GM21723 (cell line): ENCODE data around the gene SMC6.

Experiments used
- ATAC-seq: cut with Tn5 transposase; IDR thresholded peaks from one replicate; pipeline ENCODE4 v1.9.1; 2021; ENCODE audit warnings: mild to moderate bottlenecking, moderate library complexity; ENCODE audit not compliant: unreplicated experiment

The SMC6 gene

GRCh38 chr2:17768894-17769293, 15.3 kb upstream of the SMC6 start:
- no peak for ATAC-seq

- no peak for ATAC-seq
Measured at GRCh38 chr2:17765398-17765797, 11.8 kb upstream of the SMC6 start.

- no peak for ATAC-seq
Measured at GRCh38 chr2:17763641-17764333, 10.2 kb upstream of the SMC6 start.

GRCh38 chr2:17762451-17762850, 8.8 kb upstream of the SMC6 start:
- no peak for ATAC-seq

GRCh38 chr2:17759805-17760204, 6.2 kb upstream of the SMC6 start:
- no peak for ATAC-seq

- no peak for ATAC-seq
Measured at GRCh38 chr2:17758118-17758517, 4.5 kb upstream of the SMC6 start.

- ATAC-seq = no peak
Measured at GRCh38 chr2:17757321-17757720, 3.7 kb upstream of the SMC6 start.

- ATAC-seq = no peak
Measured at GRCh38 chr2:17756668-17757067, 3.1 kb upstream of the SMC6 start.

- no peak for ATAC-seq
Measured at GRCh38 chr2:17754773-17755425, 1.3 kb upstream of the SMC6 start.

- ATAC-seq = peak; percentile 34
Measured at GRCh38 chr2:17752892-17753802, 463 bp downstream of the SMC6 start.

GRCh38 chr2:17752246-17752645, 1.4 kb downstream of the SMC6 start:
- ATAC-seq = peak; percentile 25

- ATAC-seq = peak; percentile 31
Measured at GRCh38 chr2:17749753-17750438, 3.7 kb downstream of the SMC6 start.

- no peak for ATAC-seq
Measured at GRCh38 chr2:17748745-17749144, 4.9 kb downstream of the SMC6 start.

- ATAC-seq = no peak
Measured at GRCh38 chr2:17747684-17748452, 5.7 kb downstream of the SMC6 start.

GRCh38 chr2:17740203-17740602, 13.4 kb downstream of the SMC6 start:
- no peak for ATAC-seq

- no peak for ATAC-seq
Measured at GRCh38 chr2:17736989-17737388, 16.6 kb downstream of the SMC6 start.

- ATAC-seq = no peak
Measured at GRCh38 chr2:17735864-17736263, 17.7 kb downstream of the SMC6 start.

GRCh38 chr2:17733599-17733998, 20.0 kb downstream of the SMC6 start:
- no peak for ATAC-seq

- no peak for ATAC-seq
Measured at GRCh38 chr2:17729880-17730279, 23.7 kb downstream of the SMC6 start.

GRCh38 chr2:17728210-17728609, 25.4 kb downstream of the SMC6 start:
- ATAC-seq = no peak
